K562 (cell line): Measurements from ENCODE around the gene PPP1R9A. TPM values are rescaled to one million over a fixed set of nuclear protein-coding genes. Genes with fewer than 3 reads are reported as not detected.

Experiments
- ATAC-seq: fragments of 200-7000 bp; cut with Tn5 transposase; 3 replicates; pipeline ENCODE4 v1.9.1; 2020; ENCODE audit warnings: moderate library complexity
- BruUV-seq: library from RNA; stranded (reverse); fragments of 400-500 nt; replicated peaks from 2 replicates; lab custom pipeline; 2021; lab: Mats Ljungman, UMichigan
- CTCF ChIA-PET: fragments of 300-600 bp; formaldehyde crosslinking; extraction: SDS; loops from one replicate; lab custom pipeline; 2021; ENCODE audit warnings: low intra/inter-chr PET ratio; lab: Yijun Ruan, JAX
- POLR2A ChIA-PET: fragments of 300-600, 350-650 bp; sonication (Branson Sonifier 250); formaldehyde crosslinking; extraction: SDS; loops from one replicate; lab custom pipeline; 2021; ENCODE audit warnings: antibody characterized with exemption, inconsistent platforms; lab: Yijun Ruan, JAX
- DNase-seq, 4 experiments: peaks; one replicate each; pipeline versions ENCODE4 v3.0.0 to v3.0.0-alpha.2; 2011 to 2018; ENCODE audit warnings: low spot score in 3 of 4, mixed read lengths in 3 of 4; ENCODE audit errors: extremely low read depth in 1 of 4
- FAIRE-seq: peaks from 2 replicates; lab custom pipeline; 2011; peaks lifted over from hg19 to GRCh38; lab: Jason Lieb, UNC
- H2AFZ ChIP-seq: 2 replicates; pipeline ENCODE4 v1.6.0; 2011; ENCODE audit warnings: low read depth, low read length, control low read depth, inconsistent platforms
- H3K27ac ChIP-seq: fragments of 200-600 bp; 3 replicates; pipeline ENCODE4 v1.8.0; 2011; ENCODE audit warnings: low read depth, mild to moderate bottlenecking, control low read depth, inconsistent platforms, low read length, moderate library complexity, mixed read lengths; ENCODE audit errors: extremely low read depth
- H3K27me3 ChIP-seq, 2 experiments: fragments of 300-600 bp in 1 of 2; 2 replicates in 1 of 2; 3 replicates in 1 of 2; pipeline versions ENCODE4 v1.6.0 to v1.8.0; 2011; ENCODE audit warnings: inconsistent platforms in 2 of 2, low read length in 2 of 2, mild to moderate bottlenecking in 1 of 2, mixed read lengths in 1 of 2, moderate library complexity in 1 of 2; ENCODE audit not compliant: control insufficient read depth in 2 of 2, insufficient read depth in 2 of 2
- H3K36me3 ChIP-seq: fragments of 300-600 bp; 3 replicates; pipeline ENCODE4 v1.8.0; 2011; ENCODE audit warnings: mild to moderate bottlenecking, low read length, inconsistent platforms; ENCODE audit not compliant: control insufficient read depth, insufficient read depth
- H3K4me1 ChIP-seq, 2 experiments: fragments of 200-600 bp in 1 of 2; replicated peaks in 1 of 2; 2 replicates in 1 of 2; 3 replicates in 1 of 2; pipeline versions ENCODE4 v1.5.1 to v1.8.0; 2011; ENCODE audit warnings: inconsistent platforms in 2 of 2, low read length in 2 of 2, mild to moderate bottlenecking in 1 of 2, mixed read lengths in 1 of 2, moderate library complexity in 1 of 2; ENCODE audit not compliant: control insufficient read depth in 2 of 2, insufficient read depth in 2 of 2
- H3K4me2 ChIP-seq: 2 replicates; pipeline ENCODE4 v1.6.1; 2011; ENCODE audit warnings: low read length, control low read depth, inconsistent platforms, mixed read lengths; ENCODE audit not compliant: insufficient read depth
- H3K4me3 ChIP-seq: fragments of 200-600 bp; sonication (generic), shearing (Covaris generic); 2 replicates; pipeline ENCODE4 v1.5.1; 2016; ENCODE audit warnings: control low read depth, inconsistent platforms
- H3K79me2 ChIP-seq: fragments of 200-600 bp; 3 replicates; pipeline ENCODE4 v1.8.0; 2011; ENCODE audit warnings: low read length, inconsistent platforms; ENCODE audit not compliant: control insufficient read depth, insufficient read depth
- H3K9ac ChIP-seq, 2 experiments: 2 replicates each; pipeline versions ENCODE4 v1.6.0 to v1.6.1; 2011; ENCODE audit warnings: low read depth in 2 of 2, low read length in 2 of 2, control low read depth in 1 of 2, inconsistent platforms in 1 of 2, mild to moderate bottlenecking in 1 of 2, mixed read lengths in 1 of 2; ENCODE audit not compliant: insufficient read depth in 1 of 2
- H3K9me1 ChIP-seq: one replicate; pipeline ENCODE4 v1.6.0; 2011; ENCODE audit warnings: inconsistent platforms, mild to moderate bottlenecking, low read length, moderate library complexity; ENCODE audit not compliant: control insufficient read depth, insufficient read depth
- H3K9me3 ChIP-seq: replicated peaks from 2 replicates; pipeline ENCODE4 v1.5.1; 2011; ENCODE audit warnings: low read depth, low read length, inconsistent platforms; ENCODE audit not compliant: control insufficient read depth, insufficient read depth
- H4K20me1 ChIP-seq: replicated peaks from 2 replicates; pipeline ENCODE4 v1.6.1; 2011; ENCODE audit warnings: low read length, inconsistent platforms, mixed read lengths; ENCODE audit not compliant: control insufficient read depth, insufficient read depth
- ADNP ChIP-seq: fragments of 200-800 bp; sonication (Bioruptor generic); IDR thresholded peaks from 2 replicates; pipeline ENCODE4 v1.6.1; 2016; ENCODE audit warnings: missing genetic modification characterization, missing compliant biosample characterization
- AFF1 ChIP-seq, 2 experiments: fragments of 450-650 bp; IDR thresholded peaks; 2 replicates each; pipeline ENCODE4 v1.6.1; 2018; ENCODE audit warnings: mild to moderate bottlenecking in 2 of 2, low read depth in 1 of 2; ENCODE audit not compliant: partially characterized antibody in 2 of 2
- ATF1 ChIP-seq, 2 experiments: fragments of 450-650 bp in 1 of 2; IDR thresholded peaks; 2 replicates each; pipeline ENCODE4 v1.6.1; 2016; ENCODE audit warnings: missing compliant biosample characterization in 1 of 2, missing genetic modification characterization in 1 of 2
- FOXK1 ChIP-seq: sonication (generic); formaldehyde crosslinking; IDR thresholded peaks from 2 replicates; pipeline ENCODE4 v1.8.0; 2022; ENCODE audit warnings: missing genetic modification reagents, mild to moderate bottlenecking, borderline replicate concordance
- GTF2E2 ChIP-seq: fragments of 200-800 bp; sonication (Bioruptor generic); IDR thresholded peaks from 2 replicates; pipeline ENCODE4 v1.6.1; 2016; ENCODE audit warnings: missing genetic modification characterization, missing compliant biosample characterization
- KLF1 ChIP-seq: fragments of 450-650 bp; IDR thresholded peaks from 2 replicates; pipeline ENCODE4 v1.6.1; 2016; ENCODE audit warnings: missing genetic modification characterization, missing compliant biosample characterization
- LCOR ChIP-seq: sonication (generic); formaldehyde crosslinking; IDR thresholded peaks from 2 replicates; pipeline ENCODE4 v1.8.0; 2022; ENCODE audit warnings: mild to moderate bottlenecking, missing genetic modification reagents
- NBN ChIP-seq: fragments of 450-650 bp; IDR thresholded peaks from 2 replicates; pipeline ENCODE4 v1.6.1; 2016; ENCODE audit warnings: low read depth, mild to moderate bottlenecking
- POLR2AphosphoS5 ChIP-seq: IDR thresholded peaks from 2 replicates; pipeline ENCODE4 v1.6.1; 2011; ENCODE audit warnings: mild to moderate bottlenecking, low read depth, low read length, moderate library complexity; ENCODE audit not compliant: control insufficient read depth, insufficient read depth
- RHOXF2B ChIP-seq: fragments of 250-450 bp; sonication (Bioruptor Pico); conservative IDR thresholded peaks from 2 replicates; pipeline ENCODE4 v1.5.1; 2021
- STAT5B ChIP-seq: fragments of 250-450 bp; sonication (Bioruptor Pico); IDR thresholded peaks from 2 replicates; pipeline ENCODE4 v1.8.0; 2021; ENCODE audit warnings: mild to moderate bottlenecking, inconsistent platforms
- TCF3 ChIP-seq: sonication (generic); formaldehyde crosslinking; IDR thresholded peaks from 2 replicates; pipeline ENCODE4 v1.4.0; 2020; ENCODE audit warnings: mild to moderate bottlenecking, missing genetic modification reagents
- TCFL5 ChIP-seq: fragments of 250-450 bp; sonication (Bioruptor Pico); conservative IDR thresholded peaks from 2 replicates; pipeline ENCODE4 v1.6.1; 2021; ENCODE audit warnings: mild to moderate bottlenecking, moderate library complexity, matching md5 sums
- ZC3H4 ChIP-seq: sonication (generic); formaldehyde crosslinking; IDR thresholded peaks from 2 replicates; pipeline ENCODE4 v1.9.0; 2021; ENCODE audit warnings: missing genetic modification reagents, borderline replicate concordance
- ZNF124 ChIP-seq: sonication (generic); formaldehyde crosslinking; IDR thresholded peaks from 2 replicates; pipeline ENCODE4 v1.8.1; 2022; ENCODE audit warnings: missing genetic modification reagents
- ZNF263 ChIP-seq: sonication (generic); formaldehyde crosslinking; IDR thresholded peaks from 2 replicates; pipeline ENCODE4 v1.8.0; 2022; ENCODE audit warnings: mild to moderate bottlenecking, missing genetic modification reagents, borderline replicate concordance
- ZNF436 ChIP-seq: fragments of 250-450, 450-650 bp; sonication (Bioruptor Pico); formaldehyde crosslinking; IDR thresholded peaks from 2 replicates; pipeline ENCODE4 v1.7.0; 2020; ENCODE audit warnings: mild to moderate bottlenecking
- WGBS: fragments of 100-300 bp; shearing (Covaris generic); methylation state at CpG from one replicate; pipeline ENCODE4 v1.1.6; 2016; ENCODE audit warnings: low coverage, mixed read lengths; ENCODE audit not compliant: insufficient coverage; ENCODE audit errors: missing lambda C conversion rate; 5-methylcytosine and 5-hydroxymethylcytosine counted together
- in situ Hi-C: fragments of 300-500 bp; cut with MboI; formaldehyde crosslinking; loops from 4 replicates; pipeline ENCODE4 v1.15.0; 2018; ENCODE audit warnings: inconsistent platforms, mixed read lengths
- intact Hi-C: fragments of 100-400 bp; cut with micrococcal nuclease; formaldehyde crosslinking; loops from 2 replicates; pipeline ENCODE4 v1.14.2; 2022
- polyA plus RNA-seq, 8 experiments: library from polyadenylated mRNA; depleted of rRNA in 4 of 8; stranded (reverse) in 5 of 8; unstranded in 3 of 8; fragments of >200 nt; fragmentation: Nextera tagmentation in 2 of 8; fragmentation: Illumina TruSeq in 1 of 8; extraction: Ambion mirVana in 2 of 8; extraction: Trizol in 1 of 8; gene quantifications; 2 replicates each; pipeline versions ENCODE4 v1.2.1 to v1.2.3, GENCODE V29; 2011 to 2014; ENCODE audit warnings: inconsistent platforms in 1 of 8, missing spikeins in 1 of 8
- total RNA-seq, 7 experiments: library from RNA; depleted of rRNA in 6 of 7; stranded (reverse); fragments of >200 nt in 6 of 7; fragmentation: Illumina TruSeq in 2 of 7; extraction: Trizol in 2 of 7; gene quantifications; 2 replicates each; pipeline versions ENCODE4 v1.2.1 to v1.2.3, GENCODE V29; 2011 to 2021; ENCODE audit warnings: low replicate concordance in 1 of 7
- TF ChIP-seq, protein P1 (sequence below): fragments of 250-450 bp; sonication (Bioruptor Pico); IDR thresholded peaks from 2 replicates; pipeline ENCODE4 v1.5.0; 2022; ENCODE audit warnings: mild to moderate bottlenecking

Gene PPP1R9A
- total and polyA plus RNA-seq, 9 of the 15 experiments (the other 6 are each of a cell fraction or from before 2014, with no cell fraction given) = 0.24 TPM; not detected in 8

- POLR2A ChIA-PET = no interaction called here
- Histone ChIP-seq H3K27me3 (no peaks in the 10 kb centered on the region), H3K9me1 (no peaks in the 10 kb centered on the region), H3K4me1 (no peaks in the 10 kb centered on the region), H3K9ac (no peak overlapping the region), H3K36me3 (no peaks in the 10 kb centered on the region), H3K4me2 (no peak overlapping the region), H3K4me3 (no peak overlapping the region), H4K20me1 (no peaks in the 10 kb centered on the region), H3K9me3 (no peaks in the 10 kb centered on the region), H3K79me2 (no peaks in the 10 kb centered on the region), H3K27ac (no peak overlapping the region), H2AFZ (no peak overlapping the region)
- FAIRE-seq = no peak
- in situ Hi-C loops (no loop called here), intact Hi-C loops (no loop called here)
- CTCF ChIA-PET = no interaction called here
- no TSS peak for BruUV-seq
- 0% methylated on average over 6 of the region's 6 CpGs for WGBS
- no peak for DNase-seq
- ATAC-seq = no peak
- TF ChIP-seq ATF1 (CRISPR knock-in tag; IDR thresholded peaks at IDR 0.05) (no peak), ATF1 (tag; IDR thresholded peaks at IDR 0.05) (no peak), FOXK1 (CRISPR knock-in tag) (no peak), RHOXF2B (CRISPR knock-in tag) (no peak), STAT5B (CRISPR knock-in tag) (no peak), ZNF263 (CRISPR knock-in tag) (no peak), LCOR (CRISPR knock-in tag) (no peak), POLR2AphosphoS5 (no peak), ZNF124 (CRISPR knock-in tag) (no peak), NBN (no peak), GTF2E2 (tag) (no peak), ZC3H4 (CRISPR knock-in tag) (no peak), ZNF436 (CRISPR knock-in tag) (no peak), KLF1 (tag) (no peak), TCFL5 (no peak), TCF3 (no peak), AFF1 (IDR thresholded peaks at IDR 0.05; ENCODE audit: low read depth in 1 of 2, partially characterized antibody in 2 of 2) (no peak), ADNP (tag) (no peak)
- TF ChIP-seq, protein P1, sequence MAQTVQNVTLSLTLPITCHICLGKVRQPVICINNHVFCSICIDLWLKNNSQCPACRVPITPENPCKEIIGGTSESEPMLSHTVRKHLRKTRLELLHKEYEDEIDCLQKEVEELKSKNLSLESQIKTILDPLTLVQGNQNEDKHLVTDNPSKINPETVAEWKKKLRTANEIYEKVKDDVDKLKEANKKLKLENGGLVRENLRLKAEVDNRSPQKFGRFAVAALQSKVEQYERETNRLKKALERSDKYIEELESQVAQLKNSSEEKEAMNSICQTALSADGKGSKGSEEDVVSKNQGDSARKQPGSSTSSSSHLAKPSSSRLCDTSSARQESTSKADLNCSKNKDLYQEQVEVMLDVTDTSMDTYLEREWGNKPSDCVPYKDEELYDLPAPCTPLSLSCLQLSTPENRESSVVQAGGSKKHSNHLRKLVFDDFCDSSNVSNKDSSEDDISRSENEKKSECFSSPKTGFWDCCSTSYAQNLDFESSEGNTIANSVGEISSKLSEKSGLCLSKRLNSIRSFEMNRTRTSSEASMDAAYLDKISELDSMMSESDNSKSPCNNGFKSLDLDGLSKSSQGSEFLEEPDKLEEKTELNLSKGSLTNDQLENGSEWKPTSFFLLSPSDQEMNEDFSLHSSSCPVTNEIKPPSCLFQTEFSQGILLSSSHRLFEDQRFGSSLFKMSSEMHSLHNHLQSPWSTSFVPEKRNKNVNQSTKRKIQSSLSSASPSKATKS (CRISPR knock-in tag) = no peak
These were observed 306.6 kb downstream of the PPP1R9A start for GRCh38 chr7:95213809-95214492.
